ENCODE results near the gene ATP2A1. TPM values are rescaled to one million over a fixed set of nuclear protein-coding genes. Genes with fewer than 3 reads are reported as not detected.

The ATP2A1 gene
- total and polyA plus RNA-seq, 2 of the 8 experiments (the other 6 are each of a cell fraction or from before 2014, with no cell fraction given) = 1.7 to 2.4 TPM

GRCh38 chr16:28846933-28847273 is 31.4 kb upstream of the ATP2A1 start:
- FAIRE-seq = no peak
- Histone ChIP-seq H3K23ac (ENCODE audit: insufficient read length) (no peak overlapping the region), H3K56ac (replicated peaks; ENCODE audit: insufficient read length, low read depth, low read length) (peak overlapping the region; percentile 22), H3K36me3 (ENCODE audit: control insufficient read depth in 2 of 4, insufficient read depth in 4 of 4, low read length in 3 of 4) (peaks cover 17 to 31% (median 28%) of the 10 kb centered on the region in 4 experiments), H3K27me3 (replicated peaks in 1 of 4; ENCODE audit: control insufficient read depth in 3 of 4, extremely low read depth in 1 of 4, insufficient read depth in 3 of 4, low read length in 3 of 4) (no peaks in the 10 kb centered on the region), H3K18ac (ENCODE audit: extremely low read depth, low read length) (0 out of 2 replicates have a peak overlapping the region, but pooled peaks have one; percentile 9), H2BK120ac (replicated peaks; ENCODE audit: low read depth, low read length) (no peak overlapping the region), H2AFZ (ENCODE audit: low read length) (peak overlapping the region; percentile 86; the same call in 1 of the 2 replicates), H2AK5ac (ENCODE audit: low read depth, low read length) (no peak overlapping the region), H3K23me2 (ENCODE audit: low read depth, low read length) (peaks cover 14% of the 10 kb centered on the region), H3K79me2 (ENCODE audit: control insufficient read depth in 1 of 2, insufficient read depth in 2 of 2, low read length in 2 of 2) (peaks cover 0 to 20% of the 10 kb centered on the region in 2 experiments; a peak in 3 of 4 replicates), H4K8ac (ENCODE audit: extremely low read depth, insufficient read depth, low read length) (peak overlapping the region; percentile 87; the same call in 1 of the 2 replicates), H2BK5ac (ENCODE audit: low read depth, low read length) (peak overlapping the region; percentile 54; the same call in 1 of the 2 replicates), H3K9ac (replicated peaks in 1 of 4; ENCODE audit: extremely low read depth in 1 of 4, low read depth in 3 of 4, low read length in 3 of 4) (peak overlapping the region in 3 of 4 experiments; percentile 4 to 54 (median 54); a peak in 2 of 7 replicates), H3K9me3 (ENCODE audit: insufficient read depth in 2 of 2, low read depth in 1 of 2, low read length in 1 of 2) (no peaks in the 10 kb centered on the region), H2BK20ac (ENCODE audit: low read length) (0 out of 2 replicates have a peak overlapping the region, but pooled peaks have one; percentile 18), H3K4me2 (ENCODE audit: insufficient read depth in 1 of 2, low read depth in 2 of 2, low read length in 2 of 2) (peak overlapping the region; percentile 66 to 74), H4K20me1 (replicated peaks in 1 of 2; ENCODE audit: control insufficient read depth in 1 of 2, insufficient read depth in 2 of 2, low read length in 2 of 2) (peaks cover 2 to 14% of the 10 kb centered on the region in 2 experiments), H3K4me1 (replicated peaks in 1 of 4; ENCODE audit: control insufficient read depth in 3 of 4, insufficient read depth in 4 of 4, low read length in 3 of 4) (peaks cover 0 to 7% (median 3%) of the 10 kb centered on the region in 4 experiments; a peak in 5 of 7 replicates), H3K14ac (ENCODE audit: insufficient read length) (no peak overlapping the region), H4K5ac (ENCODE audit: insufficient read length, low read depth, low read length) (peak overlapping the region; percentile 33), H2BK15ac (ENCODE audit: low read length) (no peak overlapping the region), H4K91ac (replicated peaks; ENCODE audit: insufficient read length, low read length) (no peak overlapping the region), H3K4ac (replicated peaks; ENCODE audit: insufficient read length, low read depth, low read length) (no peak overlapping the region), H2BK12ac (ENCODE audit: low read depth, low read length) (no peak overlapping the region), H3K79me1 (ENCODE audit: low read depth, low read length) (0 out of 2 replicates have a peak, but pooled peaks cover 2% of the 10 kb centered on the region), H3K27ac (ENCODE audit: low read depth, low read length) (no peak overlapping the region), H3K4me3 (ENCODE audit: extremely low read depth in 1 of 4, insufficient read depth in 2 of 4, low read depth in 3 of 4, low read length in 4 of 4) (peak overlapping the region; percentile 70 to 96 (median 86))
- CTCF ChIA-PET (ENCODE audit: partially characterized antibody) = interaction anchor here (0.9 to 4.8 kb wide), 15 partner anchors 8 to 127 kb away, joined by 3 to 34 read pairs (median 5); partner anchors contain the start of genes NFATC2IP and SH2B1
- DNase-seq (ENCODE audit: low read depth in 1 of 2, low spot score in 2 of 2) = no peak
- 70% methylated on average over 5 of the region's 5 CpGs; no CpG with 5 or more reads in 1 of the 2 experiments for WGBS, 2 experiments (ENCODE audit: extremely low coverage in 1 of 2, insufficient coverage in 1 of 2, insufficient read length in 1 of 2, insufficient replicate concordance in 2 of 2, low coverage in 1 of 2, low lambda C conversion rate in 2 of 2, missing lambda C conversion rate in 1 of 2)
- POLR2A ChIA-PET (ENCODE audit: partially characterized antibody) = interaction anchor here (0.7 to 23.4 kb wide), 10 partner anchors 11 to 127 kb away, joined by 3 to 756 read pairs (median 4); partner anchors contain the start of genes ATP2A1, ATXN2L and SH2B1
- TF ChIP-seq HDAC6 (IDR thresholded peaks at IDR 0.05; ENCODE audit: low read depth, low read length) = no peak
- no peak for TF ChIP-seq CREB1 (IDR thresholded peaks at IDR 0.05)
- no peak for TF ChIP-seq YY1 (IDR thresholded peaks at IDR 0.05; ENCODE audit: low read depth, low read length)
- TF ChIP-seq SAP30 (IDR thresholded peaks at IDR 0.05; ENCODE audit: insufficient read depth, insufficient replicate concordance, low read length) = no peak
- TF ChIP-seq TCF12 (IDR thresholded peaks at IDR 0.05; ENCODE audit: low read depth, low read length) = no peak
- TF ChIP-seq CHD2 (IDR thresholded peaks at IDR 0.05; ENCODE audit: low read length) = no peak
- TF ChIP-seq TAF7 (optimal IDR thresholded peaks at IDR 0.05; ENCODE audit: borderline replicate concordance, low read depth, low read length) = no peak
- no peak for TF ChIP-seq SRF (IDR thresholded peaks at IDR 0.05; ENCODE audit: low read depth, low read length)
- TF ChIP-seq CBX5 (IDR thresholded peaks at IDR 0.05; ENCODE audit: low read depth, low read length) = no peak
- TF ChIP-seq ATF2 (IDR thresholded peaks at IDR 0.05; ENCODE audit: low read length) = no peak
- TF ChIP-seq KDM1A (IDR thresholded peaks at IDR 0.05; ENCODE audit: borderline replicate concordance, low read length) = no peak
- TF ChIP-seq RXRA (IDR thresholded peaks at IDR 0.05; ENCODE audit: insufficient read depth, low read depth, low read length) = no peak

All from H1 (cell line).